A673 (cell line): ENCODE results near the gene GRIK4. TPM values are rescaled to one million over a fixed set of nuclear protein-coding genes. Genes with fewer than 3 reads are reported as not detected.

ENCODE experiments used
- BruUV-seq: library from RNA; stranded (reverse); fragments of 400-500 nt; replicated peaks from 2 replicates; lab custom pipeline; 2021; lab: Mats Ljungman, UMichigan
- CTCF ChIA-PET: fragments of 300-600 bp; sonication (Branson Sonifier 250); formaldehyde crosslinking; loops from one replicate; lab custom pipeline; 2022; ENCODE audit warnings: antibody characterized with exemption; lab: Charles Lee
- POLR2A ChIA-PET: fragments of 300-600 bp; sonication (Branson Sonifier 250); formaldehyde crosslinking; loops from one replicate; lab custom pipeline; 2022; ENCODE audit warnings: antibody characterized with exemption; ENCODE audit not compliant: low non-redundant PET; lab: Charles Lee
- DNase-seq: peaks from one replicate; pipeline ENCODE4 v3.0.0-alpha.2; 2015; ENCODE audit warnings: low spot score
- H3K27ac ChIP-seq: fragments of 200-600 bp; sonication (generic); 2 replicates; pipeline ENCODE4 v1.5.1; 2016; ENCODE audit warnings: mixed run types, low read depth, mild to moderate bottlenecking, mixed read lengths, antibody characterized with exemption, low read length; ENCODE audit not compliant: poor library complexity, severe bottlenecking
- H3K27me3 ChIP-seq: fragments of 200-600 bp; sonication (generic); replicated peaks from 2 replicates; pipeline ENCODE4 v1.6.1; 2017; ENCODE audit warnings: mixed run types, low read depth, mild to moderate bottlenecking, mixed read lengths, antibody characterized with exemption, low read length; ENCODE audit not compliant: insufficient read depth, poor library complexity
- H3K36me3 ChIP-seq: fragments of 200-600 bp; sonication (generic); 2 replicates; pipeline ENCODE4 v1.6.1; 2016; ENCODE audit warnings: mixed run types, mild to moderate bottlenecking, mixed read lengths, antibody characterized with exemption, low read length; ENCODE audit not compliant: insufficient read depth, poor library complexity, severe bottlenecking
- H3K4me1 ChIP-seq: fragments of 200-600 bp; sonication (generic); 2 replicates; pipeline ENCODE4 v1.6.1; 2017; ENCODE audit warnings: mixed run types, mild to moderate bottlenecking, mixed read lengths, antibody characterized with exemption, low read length; ENCODE audit not compliant: insufficient read depth, poor library complexity, severe bottlenecking
- H3K4me3 ChIP-seq: fragments of 200-600 bp; sonication (generic); 2 replicates; pipeline ENCODE4 v1.5.1; 2016; ENCODE audit warnings: low read depth, mixed run types, mild to moderate bottlenecking, mixed read lengths, low read length; ENCODE audit not compliant: poor library complexity, severe bottlenecking
- H3K9me3 ChIP-seq: fragments of 200-600 bp; sonication (generic); 2 replicates; pipeline ENCODE4 v1.6.1; 2016; ENCODE audit warnings: mixed run types, low read depth, mild to moderate bottlenecking, mixed read lengths, antibody characterized with exemption, low read length; ENCODE audit not compliant: poor library complexity, severe bottlenecking
- EZH2 ChIP-seq: fragments of 200-600 bp; sonication (generic); IDR thresholded peaks from 2 replicates; pipeline ENCODE4 v1.6.1; 2017; ENCODE audit warnings: borderline replicate concordance, low read depth, mild to moderate bottlenecking, mixed read lengths, antibody characterized with exemption, low read length; ENCODE audit not compliant: poor library complexity, severe bottlenecking
- intact Hi-C: fragments of 100-400 bp; cut with micrococcal nuclease; formaldehyde crosslinking; loops from one replicate; pipeline ENCODE4 v1.10.0; 2022; ENCODE audit not compliant: unreplicated experiment
- total RNA-seq: library from RNA; stranded (reverse); gene quantifications from 2 replicates; pipeline ENCODE4 v1.2.3, GENCODE V29; 2021
- TF ChIP-seq, protein P1 (sequence below): fragments of 300-800, 200-600 bp; sonication (generic); conservative IDR thresholded peaks from 2 replicates; pipeline ENCODE4 v1.5.1; 2017; ENCODE audit warnings: low read depth, mild to moderate bottlenecking, antibody characterized with exemption, low read length, moderate library complexity, mixed read lengths

The GRIK4 gene
- total RNA-seq, 1 experiment from 2014 or later: not detected

- no peaks in the 10 kb centered on the region for H3K36me3 ChIP-seq
- intact Hi-C loops: no loop called here
- H3K27me3 ChIP-seq: peaks cover 28% of the 10 kb centered on the region
- H3K9me3 ChIP-seq: no peaks in the 10 kb centered on the region
- H3K4me3 ChIP-seq: no peak overlapping the region
- no peak for DNase-seq
- no peak overlapping the region for H3K27ac ChIP-seq
- no TSS peak for BruUV-seq
- ChIA-PET POLR2A (no interaction called here), CTCF (no interaction called here)
- no peaks in the 10 kb centered on the region for H3K4me1 ChIP-seq
- TF ChIP-seq, protein P1, sequence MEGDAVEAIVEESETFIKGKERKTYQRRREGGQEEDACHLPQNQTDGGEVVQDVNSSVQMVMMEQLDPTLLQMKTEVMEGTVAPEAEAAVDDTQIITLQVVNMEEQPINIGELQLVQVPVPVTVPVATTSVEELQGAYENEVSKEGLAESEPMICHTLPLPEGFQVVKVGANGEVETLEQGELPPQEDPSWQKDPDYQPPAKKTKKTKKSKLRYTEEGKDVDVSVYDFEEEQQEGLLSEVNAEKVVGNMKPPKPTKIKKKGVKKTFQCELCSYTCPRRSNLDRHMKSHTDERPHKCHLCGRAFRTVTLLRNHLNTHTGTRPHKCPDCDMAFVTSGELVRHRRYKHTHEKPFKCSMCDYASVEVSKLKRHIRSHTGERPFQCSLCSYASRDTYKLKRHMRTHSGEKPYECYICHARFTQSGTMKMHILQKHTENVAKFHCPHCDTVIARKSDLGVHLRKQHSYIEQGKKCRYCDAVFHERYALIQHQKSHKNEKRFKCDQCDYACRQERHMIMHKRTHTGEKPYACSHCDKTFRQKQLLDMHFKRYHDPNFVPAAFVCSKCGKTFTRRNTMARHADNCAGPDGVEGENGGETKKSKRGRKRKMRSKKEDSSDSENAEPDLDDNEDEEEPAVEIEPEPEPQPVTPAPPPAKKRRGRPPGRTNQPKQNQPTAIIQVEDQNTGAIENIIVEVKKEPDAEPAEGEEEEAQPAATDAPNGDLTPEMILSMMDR: no peak
- no peak for TF ChIP-seq EZH2
These were observed 343.4 kb downstream of the GRIK4 start for GRCh38 chr11:120854988-120855387.

GRCh38 chr11:120857508-120857907, 346.0 kb downstream of the GRIK4 start:
- DNase-seq: no peak
- Histone ChIP-seq H3K27ac (no peak overlapping the region), H3K4me3 (no peak overlapping the region), H3K36me3 (no peaks in the 10 kb centered on the region), H3K4me1 (no peaks in the 10 kb centered on the region), H3K9me3 (no peaks in the 10 kb centered on the region), H3K27me3 (peaks cover 24% of the 10 kb centered on the region)
- ChIA-PET POLR2A (no interaction called here), CTCF (no interaction called here)
- no TSS peak for BruUV-seq
- intact Hi-C loops: no loop called here
- TF ChIP-seq, protein P1: no peak
- no peak for TF ChIP-seq EZH2

- TF ChIP-seq EZH2: no peak
- TF ChIP-seq, protein P1: no peak
- BruUV-seq: no TSS peak
- POLR2A ChIA-PET: no interaction called here
- Histone ChIP-seq H3K27me3 (peaks cover 12% of the 10 kb centered on the region), H3K27ac (no peak overlapping the region), H3K36me3 (no peaks in the 10 kb centered on the region), H3K4me3 (no peak overlapping the region), H3K4me1 (no peaks in the 10 kb centered on the region), H3K9me3 (no peaks in the 10 kb centered on the region)
- CTCF ChIA-PET: no interaction called here
- DNase-seq: no peak
- intact Hi-C loops: no loop called here
These were observed 347.2 kb downstream of the GRIK4 start for GRCh38 chr11:120858740-120859139.
